GM18867 (cell line): ENCODE measurements around the gene ABL2.
"Not testable (repeated sequence)": the region's sequence is repeated elsewhere in the genome, so short reads cannot be mapped to it uniquely, and the experiment has no call there.

Experiments used
- ATAC-seq: cut with Tn5 transposase; IDR thresholded peaks from one replicate; pipeline ENCODE4 v1.9.1; 2021; ENCODE audit warnings: mild to moderate bottlenecking, moderate library complexity; ENCODE audit not compliant: unreplicated experiment

Gene ABL2

GRCh38 chr1:179170468-179170770, 59.1 kb downstream of the ABL2 start:
- not testable (repeated sequence) for ATAC-seq

- no peak for ATAC-seq
These were observed 59.6 kb downstream of the ABL2 start for GRCh38 chr1:179169616-179170467.

GRCh38 chr1:179168536-179168935, 60.9 kb downstream of the ABL2 start:
- no peak for ATAC-seq

- no peak for ATAC-seq
These were observed 61.5 kb downstream of the ABL2 start for GRCh38 chr1:179167955-179168354.

- no peak for ATAC-seq
These were observed 62.1 kb downstream of the ABL2 start for GRCh38 chr1:179167418-179167777.

- no peak for ATAC-seq
These were observed 62.6 kb downstream of the ABL2 start for GRCh38 chr1:179166663-179167417.

- ATAC-seq, result no peak
These were observed 65.0 kb downstream of the ABL2 start for GRCh38 chr1:179164494-179164893.

- no peak for ATAC-seq
These were observed 72.8 kb downstream of the ABL2 start for GRCh38 chr1:179156708-179157107.

- ATAC-seq, result no peak
These were observed 73.5 kb downstream of the ABL2 start for GRCh38 chr1:179156026-179156425.

- no peak for ATAC-seq
These were observed 73.9 kb downstream of the ABL2 start for GRCh38 chr1:179155615-179156014.

GRCh38 chr1:179154437-179154836, 75.0 kb downstream of the ABL2 start:
- no peak for ATAC-seq

GRCh38 chr1:179153217-179153616, 76.3 kb downstream of the ABL2 start:
- no peak for ATAC-seq

- no peak for ATAC-seq
These were observed 77.4 kb downstream of the ABL2 start for GRCh38 chr1:179151908-179152682.

- no peak for ATAC-seq
These were observed 82.6 kb downstream of the ABL2 start for GRCh38 chr1:179146911-179147310.

- ATAC-seq, result no peak
These were observed 83.0 kb downstream of the ABL2 start for GRCh38 chr1:179146476-179146875.

GRCh38 chr1:179145521-179145920, 84.0 kb downstream of the ABL2 start:
- ATAC-seq, result no peak

GRCh38 chr1:179144626-179145025, 84.9 kb downstream of the ABL2 start:
- no peak for ATAC-seq

GRCh38 chr1:179143322-179143721, 86.2 kb downstream of the ABL2 start:
- no peak for ATAC-seq

GRCh38 chr1:179142889-179143299, 86.6 kb downstream of the ABL2 start:
- ATAC-seq, result no peak

- ATAC-seq, result no peak
These were observed 87.8 kb downstream of the ABL2 start for GRCh38 chr1:179141592-179142251.

- ATAC-seq, result not testable (repeated sequence)
These were observed 90.7 kb downstream of the ABL2 start for GRCh38 chr1:179138755-179139154.
